Vagina (tissue), 2 donors: ENCODE results near the gene RPTOR. TPM values are rescaled to one million over a fixed set of nuclear protein-coding genes. Genes with fewer than 3 reads are reported as not detected.

Experiments
- DNase-seq, 2 donors: peaks; one replicate each; pipeline ENCODE4 v3.0.0-alpha.2; 2017; ENCODE audit errors: extremely low spot score in 2 of 2
- H3K27ac ChIP-seq: fragments of 200-600 bp; sonication (generic); one replicate; pipeline ENCODE4 v1.5.1; 2019
- H3K27me3 ChIP-seq: fragments of 200-600 bp; sonication (generic); one replicate; pipeline ENCODE4 v1.5.1; 2019
- H3K36me3 ChIP-seq, 2 donors: fragments of 200-600 bp; sonication (generic); one replicate each; pipeline ENCODE4 v1.5.1; 2017 to 2019
- H3K4me1 ChIP-seq: fragments of 200-600 bp; sonication (generic); one replicate; pipeline ENCODE4 v1.5.1; 2019
- H3K4me3 ChIP-seq, 2 donors: fragments of 200-600 bp; sonication (generic); 1 replicate in 1 of 2; 2 replicates in 1 of 2; pipeline ENCODE4 v1.5.1; 2016 to 2019
- H3K9me3 ChIP-seq: fragments of 200-600 bp; sonication (generic); one replicate; pipeline ENCODE4 v1.5.1; 2019
- CTCF ChIP-seq, 3 experiments: fragments of 450-650 bp in 2 of 3; fragments of 200-600 bp in 1 of 3; sonication (generic) in 1 of 3; IDR thresholded peaks; one replicate each; pipeline ENCODE4 v1.5.1; 2017 to 2019; ENCODE audit warnings: antibody characterized with exemption in 3 of 3, mild to moderate bottlenecking in 2 of 3, moderate library complexity in 2 of 3
- POLR2A ChIP-seq, 2 donors: fragments of 450-650 bp; IDR thresholded peaks; one replicate each; pipeline ENCODE4 v1.6.1; 2017; ENCODE audit warnings: antibody characterized with exemption in 2 of 2, mild to moderate bottlenecking in 2 of 2, moderate library complexity in 2 of 2
- POLR2AphosphoS5 ChIP-seq, 2 donors: sonication (generic); formaldehyde crosslinking; IDR thresholded peaks; one replicate each; pipeline ENCODE4 v1.9.0; 2017; ENCODE audit warnings: antibody characterized with exemption in 2 of 2, mild to moderate bottlenecking in 2 of 2, low read depth in 1 of 2; ENCODE audit not compliant: insufficient read depth in 1 of 2
- intact Hi-C: fragments of 100-400 bp; cut with DNase I; formaldehyde crosslinking; loops from one replicate; pipeline ENCODE4 v1.15.1; 2023
- total RNA-seq: library from RNA; depleted of rRNA; stranded (reverse); fragments of >200 nt; gene quantifications from one replicate; pipeline ENCODE4 v1.2.3, GENCODE V29; 2016

RPTOR gene
- total RNA-seq, 1 donor from 2014 or later = 38.3 TPM

- H3K4me1 ChIP-seq = no peaks in the 10 kb centered on the region
- TF ChIP-seq CTCF (IDR thresholded peaks at IDR 0.05) (no peak), POLR2AphosphoS5 (IDR thresholded peaks at IDR 0.05; ENCODE audit: insufficient read depth in 1 of 2, low read depth in 1 of 2) (no peak), POLR2A (IDR thresholded peaks at IDR 0.05) (no peak)
Observed at GRCh38 chr17:80706463-80706867, 161.8 kb downstream of the RPTOR start.

DNA sequence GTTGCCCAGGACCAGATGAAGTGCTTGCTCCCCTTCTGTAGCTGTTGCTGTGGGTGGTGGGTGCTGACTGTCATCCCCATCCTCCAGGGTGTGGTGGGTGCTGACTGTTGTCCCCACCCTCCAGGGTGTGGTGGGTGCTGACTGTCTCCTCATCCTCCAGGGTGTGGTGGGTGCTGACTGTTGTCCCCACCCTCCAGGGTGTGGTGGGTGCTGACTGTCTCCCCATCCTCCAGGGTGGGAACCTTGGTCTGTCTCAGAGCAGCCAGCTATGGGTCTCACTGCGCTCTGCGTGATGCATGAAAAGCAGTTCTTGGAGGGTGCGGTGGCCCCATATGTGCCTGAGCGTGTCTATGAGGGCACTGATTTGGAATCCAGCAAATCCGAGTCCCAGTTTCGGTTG is 163.8 kb downstream of the RPTOR start:
- H3K9me3 ChIP-seq = no peaks in the 10 kb centered on the region
- no peak for TF ChIP-seq POLR2A (IDR thresholded peaks at IDR 0.05)
- TF ChIP-seq CTCF (IDR thresholded peaks at IDR 0.05) = no peak
- TF ChIP-seq POLR2AphosphoS5 (IDR thresholded peaks at IDR 0.05; ENCODE audit: insufficient read depth in 1 of 2, low read depth in 1 of 2) = no peak
- H3K27ac ChIP-seq = no peak overlapping the region
- intact Hi-C loops = no loop called here
- H3K4me3 ChIP-seq = no peak overlapping the region
- no peaks in the 10 kb centered on the region for H3K4me1 ChIP-seq
- H3K36me3 ChIP-seq = no peaks in the 10 kb centered on the region
- no peak for DNase-seq
- H3K27me3 ChIP-seq = no peaks in the 10 kb centered on the region

More at GRCh38 chr17:80706463-80706867, 161.8 kb downstream of the RPTOR start:
- no peaks in the 10 kb centered on the region for H3K9me3 ChIP-seq
- H3K27me3 ChIP-seq = no peaks in the 10 kb centered on the region
- intact Hi-C loops = no loop called here
- no peak overlapping the region for H3K27ac ChIP-seq
- no peak for DNase-seq
- no peak overlapping the region for H3K4me3 ChIP-seq
- no peaks in the 10 kb centered on the region for H3K36me3 ChIP-seq

- H3K9me3 ChIP-seq = no peaks in the 10 kb centered on the region
- no peaks in the 10 kb centered on the region for H3K4me1 ChIP-seq
- no peak for DNase-seq
- H3K4me3 ChIP-seq = no peak overlapping the region
- no peaks in the 10 kb centered on the region for H3K36me3 ChIP-seq
- TF ChIP-seq CTCF (IDR thresholded peaks at IDR 0.05) (no peak), POLR2A (IDR thresholded peaks at IDR 0.05) (no peak), POLR2AphosphoS5 (IDR thresholded peaks at IDR 0.05; ENCODE audit: insufficient read depth in 1 of 2, low read depth in 1 of 2) (no peak)
- H3K27ac ChIP-seq = no peak overlapping the region
- intact Hi-C loops = no loop called here
- no peaks in the 10 kb centered on the region for H3K27me3 ChIP-seq
Observed at GRCh38 chr17:80709090-80709695, 164.6 kb downstream of the RPTOR start.

GRCh38 chr17:80710714-80711302 is 166.2 kb downstream of the RPTOR start:
- no peaks in the 10 kb centered on the region for H3K36me3 ChIP-seq
- no peaks in the 10 kb centered on the region for H3K27me3 ChIP-seq
- TF ChIP-seq POLR2AphosphoS5 (IDR thresholded peaks at IDR 0.05; ENCODE audit: insufficient read depth in 1 of 2, low read depth in 1 of 2) = no peak
- no peak for TF ChIP-seq CTCF (IDR thresholded peaks at IDR 0.05)
- TF ChIP-seq POLR2A (IDR thresholded peaks at IDR 0.05) = no peak
- H3K4me3 ChIP-seq = no peak overlapping the region
- no peaks in the 10 kb centered on the region for H3K9me3 ChIP-seq
- no peak overlapping the region for H3K27ac ChIP-seq
- no peaks in the 10 kb centered on the region for H3K4me1 ChIP-seq
- intact Hi-C loops = no loop called here
- DNase-seq = no peak

DNA sequence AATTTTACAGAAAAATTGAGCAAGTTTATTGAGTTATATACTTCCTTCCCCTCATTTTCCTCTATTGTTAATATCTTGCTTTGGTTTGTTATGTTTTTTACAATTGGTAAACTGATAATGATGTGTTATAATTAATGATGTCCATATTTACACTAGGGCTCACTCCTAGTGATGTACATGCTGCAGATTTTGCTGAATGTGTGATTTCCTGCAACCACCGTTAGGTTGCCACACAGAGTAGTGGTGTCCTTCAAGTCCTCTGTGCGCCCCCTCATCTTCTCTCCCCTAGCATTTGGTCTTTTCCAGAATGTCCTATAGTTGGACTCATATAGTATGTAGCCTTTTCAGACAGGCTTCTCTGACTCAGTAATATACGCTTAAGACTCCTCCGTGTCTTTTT is 167.5 kb downstream of the RPTOR start:
- DNase-seq = no peak
- intact Hi-C loops = no loop called here
- no peak for TF ChIP-seq CTCF (IDR thresholded peaks at IDR 0.05)
- TF ChIP-seq POLR2A (IDR thresholded peaks at IDR 0.05) = no peak
- no peak for TF ChIP-seq POLR2AphosphoS5 (IDR thresholded peaks at IDR 0.05; ENCODE audit: insufficient read depth in 1 of 2, low read depth in 1 of 2)
- Histone ChIP-seq H3K4me1 (no peaks in the 10 kb centered on the region), H3K27me3 (no peaks in the 10 kb centered on the region), H3K9me3 (no peaks in the 10 kb centered on the region), H3K27ac (no peak overlapping the region), H3K4me3 (no peak overlapping the region), H3K36me3 (no peaks in the 10 kb centered on the region)
